CD4-positive, alpha-beta T cell treated with Interleukin-6 at 100 ng/mL for 8 hours (primary cell): ENCODE results near the gene FLVCR1.
"Not testable (repeated sequence)": the region's sequence is repeated elsewhere in the genome, so short reads cannot be mapped to it uniquely, and the experiment has no call there.

Source experiments
- DNase-seq: peaks from one replicate; pipeline ENCODE4 v3.0.0-alpha.2; 2020; ENCODE audit warnings: mixed read lengths, low spot score

FLVCR1 gene

DNA sequence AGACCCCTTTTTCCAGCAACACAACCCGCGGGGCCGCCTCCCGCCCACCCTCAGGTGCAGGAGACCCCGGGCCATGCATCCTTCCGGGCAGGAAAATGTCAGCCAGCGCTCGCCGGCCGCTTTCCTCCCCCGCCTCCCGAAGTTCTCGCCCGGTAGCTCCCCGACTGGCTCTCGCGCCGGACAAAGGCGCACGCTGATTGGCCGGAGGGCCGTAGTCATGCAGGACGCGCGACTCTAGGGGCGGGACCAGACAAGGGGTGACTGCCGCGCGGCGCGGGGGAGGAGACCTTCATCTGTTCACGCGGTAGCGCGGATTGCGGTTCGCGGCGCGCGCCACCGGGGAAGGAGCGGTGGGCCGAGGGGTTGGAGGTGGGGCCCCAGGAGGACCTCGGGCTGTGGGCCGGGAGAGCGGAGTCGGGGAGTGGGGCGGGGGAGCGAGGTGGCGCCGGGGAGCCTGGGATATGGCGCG is at the start of gene FLVCR1:
Gene FLVCR1 (plus strand): TSS at position 284 of the 469 bp plus-strand sequence. CDS start 178 bp downstream, at position 462.
- peak; percentile 94 for DNase-seq

DNA sequence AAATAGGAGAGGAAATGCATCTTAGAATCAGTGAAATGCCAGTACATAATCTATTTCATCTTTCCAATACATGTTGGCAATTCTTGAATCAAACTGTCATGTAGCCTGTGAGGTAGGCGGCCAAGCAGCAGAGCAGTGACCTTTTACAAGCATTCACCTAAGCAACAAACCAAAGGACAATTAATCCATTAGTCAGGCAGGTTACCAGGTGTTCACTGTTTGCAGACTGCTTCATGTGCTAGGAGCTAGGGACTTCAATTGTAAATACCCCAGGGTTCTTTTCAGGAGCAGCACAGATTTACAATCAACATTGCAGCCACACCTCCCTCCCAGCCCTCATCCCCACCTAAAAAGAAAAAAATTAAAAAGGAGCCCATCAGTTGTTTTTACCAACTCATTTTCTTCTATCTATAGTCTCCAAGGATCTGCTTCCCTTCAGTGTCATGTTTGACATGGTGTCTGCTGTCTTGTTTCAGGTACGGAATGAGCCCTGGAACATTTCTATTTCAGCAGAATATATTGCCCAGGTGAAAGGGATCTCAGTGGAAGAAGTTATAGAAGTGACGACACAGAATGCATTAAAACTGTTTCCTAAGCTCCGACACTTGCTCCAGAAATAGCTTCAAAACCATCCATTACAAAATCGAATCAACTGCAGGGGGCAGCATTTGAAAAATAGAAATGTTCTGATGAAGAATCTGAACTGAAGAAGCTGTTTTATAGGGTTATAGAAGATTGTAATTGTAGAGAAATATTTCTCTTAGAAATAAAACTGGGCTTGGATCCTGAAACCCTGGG is 43.3 kb upstream of the FLVCR1 start:
- DNase-seq = no peak

GRCh38 chr1:212816567-212817278 is 41.4 kb upstream of the FLVCR1 start:
- no peak for DNase-seq

- DNase-seq = no peak
Observed at GRCh38 chr1:212819726-212820125, 38.3 kb upstream of the FLVCR1 start.

DNA sequence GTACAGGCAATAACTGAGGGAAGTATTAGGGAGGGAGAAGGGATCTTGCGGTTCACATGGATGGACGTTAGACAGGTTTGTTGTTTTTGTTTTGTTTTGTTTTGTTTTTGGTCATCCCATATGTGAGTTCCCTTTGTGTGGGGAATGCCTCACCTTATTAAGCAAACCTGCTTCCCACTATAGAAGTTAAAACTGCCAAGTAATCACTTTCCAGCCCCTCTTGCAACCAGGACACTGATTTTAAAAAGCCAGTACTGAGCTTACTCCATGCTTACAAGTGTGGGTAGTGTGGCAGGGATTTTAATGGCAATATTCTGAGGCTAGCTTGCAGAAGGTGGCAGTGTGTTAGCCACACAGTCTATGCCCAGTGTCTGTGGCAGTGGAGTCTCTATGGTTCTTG is 37.1 kb upstream of the FLVCR1 start:
- DNase-seq = no peak

- DNase-seq = no peak
Observed at GRCh38 chr1:212822956-212823355, 35.1 kb upstream of the FLVCR1 start.

DNA sequence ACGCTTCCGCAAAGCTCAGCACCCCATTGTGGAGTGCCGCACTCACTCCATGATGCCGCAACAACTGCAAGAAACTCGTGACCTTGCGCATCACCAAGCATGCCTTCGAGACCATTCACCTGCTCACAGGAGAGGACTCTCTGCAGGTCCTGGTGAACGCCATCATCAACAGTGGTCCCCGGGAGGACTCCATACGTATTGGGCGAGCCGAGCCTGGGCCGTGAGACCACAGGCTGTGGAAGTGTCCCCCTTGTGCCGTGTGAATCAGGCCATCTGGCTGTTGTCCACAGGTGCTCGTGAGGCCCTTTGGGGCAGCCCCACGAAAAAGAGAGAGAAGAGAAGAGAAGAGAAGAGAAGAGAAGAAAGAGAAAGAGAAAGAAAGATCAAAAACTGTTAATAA is 33.9 kb upstream of the FLVCR1 start:
- no peak for DNase-seq

DNA sequence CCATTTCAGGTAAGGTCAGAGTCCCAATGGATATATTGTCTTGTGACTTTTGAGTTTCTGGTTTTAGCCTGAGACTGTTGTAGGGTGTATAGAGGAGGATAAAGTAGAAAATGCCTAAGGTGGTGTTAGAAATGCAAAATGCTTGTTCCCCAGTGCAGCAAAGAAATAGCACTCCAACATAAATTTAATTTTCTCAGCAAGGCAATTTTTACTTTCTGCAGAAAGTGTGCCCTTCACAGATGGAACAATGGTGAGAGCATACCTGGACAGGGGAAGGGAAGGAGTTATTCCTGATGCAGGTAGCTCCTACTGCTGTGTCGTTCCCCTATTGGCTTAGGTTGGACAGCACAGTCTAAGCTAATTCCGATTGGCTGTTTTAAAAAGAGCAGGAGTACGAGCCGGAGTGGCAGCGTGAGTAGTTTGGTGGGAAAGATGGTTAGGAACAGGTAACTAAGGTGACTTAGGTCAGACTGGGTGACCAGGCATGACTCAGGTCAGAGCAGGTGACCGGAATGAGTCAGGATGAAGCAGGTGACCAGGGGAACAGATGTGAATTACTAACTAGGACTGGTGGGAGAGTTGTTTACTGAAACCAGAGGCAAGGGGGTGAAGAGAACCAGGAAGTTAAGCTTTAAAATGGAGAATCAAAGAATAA is 32.1 kb upstream of the FLVCR1 start:
- DNase-seq = no peak

DNA sequence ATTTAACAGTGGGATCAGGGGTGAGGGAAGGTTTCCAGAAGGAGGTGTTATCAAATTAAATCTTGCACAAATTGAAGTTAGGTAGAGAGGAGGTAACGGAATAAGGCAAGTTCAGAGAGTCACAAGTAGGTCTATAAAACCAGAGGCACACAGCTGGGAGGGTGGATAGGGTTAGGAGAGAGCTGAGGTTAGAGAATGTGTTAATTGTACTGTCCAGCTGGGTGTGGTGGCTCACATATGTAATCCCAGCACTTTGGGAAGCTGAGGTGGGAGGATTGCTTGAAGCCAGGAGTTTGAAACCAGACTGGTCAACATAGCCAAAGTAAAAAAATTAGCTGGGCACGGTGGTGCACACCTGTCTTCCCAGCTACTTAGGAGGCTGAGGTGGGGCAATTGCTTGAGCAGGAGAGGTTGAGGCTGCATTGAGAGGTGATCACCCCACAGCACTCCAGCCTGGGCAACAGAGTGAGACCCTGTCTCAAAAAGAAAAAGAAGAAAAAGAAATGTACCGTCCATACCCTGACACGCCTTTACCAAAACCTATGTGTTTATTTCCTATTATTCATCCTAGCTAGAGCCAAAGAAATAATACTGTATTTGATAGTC is 30.8 kb upstream of the FLVCR1 start:
- DNase-seq = no peak

- no peak for DNase-seq
Observed at GRCh38 chr1:212827831-212828278, 30.2 kb upstream of the FLVCR1 start.

DNA sequence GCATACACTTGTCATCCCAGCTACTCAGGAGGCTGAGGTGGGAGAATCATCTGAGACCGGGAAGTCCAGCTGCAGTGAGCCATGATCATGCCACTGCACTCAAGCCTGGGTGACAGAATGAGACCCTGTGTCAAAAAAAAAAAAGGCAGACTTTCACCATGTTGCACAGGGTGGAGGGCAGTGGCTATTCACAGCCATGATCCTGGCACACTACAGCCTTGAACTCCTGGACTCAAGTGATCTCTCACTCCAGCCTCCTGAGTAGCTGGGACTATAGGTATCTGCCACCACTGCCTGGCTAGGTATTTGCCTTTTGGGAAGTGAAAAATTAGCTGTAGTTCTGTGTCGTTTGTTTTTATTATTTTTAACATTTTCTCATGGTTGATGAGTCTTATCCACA is 29.7 kb upstream of the FLVCR1 start:
- DNase-seq = no peak

GRCh38 chr1:212833211-212834207 is 24.6 kb upstream of the FLVCR1 start:
- DNase-seq = not testable (repeated sequence)

GRCh38 chr1:212838145-212838544 is 19.9 kb upstream of the FLVCR1 start:
- no peak for DNase-seq

- not testable (repeated sequence) for DNase-seq
Observed at GRCh38 chr1:212844521-212844920, 13.6 kb upstream of the FLVCR1 start.

DNA sequence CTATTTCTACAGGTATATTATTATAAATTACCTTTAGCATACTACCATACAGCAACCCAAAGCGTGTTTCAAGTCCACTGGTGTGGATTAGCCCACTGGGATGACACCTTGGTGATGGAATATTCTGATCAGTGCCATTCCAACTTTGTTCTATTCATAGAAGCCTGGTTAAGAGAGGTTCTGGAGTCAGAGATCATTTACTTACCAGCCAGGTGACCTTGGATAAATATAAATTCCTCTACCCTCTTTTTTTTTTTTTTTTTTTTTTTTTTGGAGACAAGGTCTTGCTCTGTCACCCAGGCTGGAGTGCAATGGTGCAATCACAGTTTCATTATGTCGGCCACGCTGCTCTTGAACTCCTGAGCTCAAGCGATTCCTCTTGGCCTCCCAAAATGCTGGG is 10.5 kb upstream of the FLVCR1 start, which contains the start of gene SPATA45:
Gene SPATA45 (minus strand): TSS at position 101 of the 400 bp plus-strand sequence. CDS start 11,500 bp downstream, outside the sequence.
- no peak for DNase-seq

DNA sequence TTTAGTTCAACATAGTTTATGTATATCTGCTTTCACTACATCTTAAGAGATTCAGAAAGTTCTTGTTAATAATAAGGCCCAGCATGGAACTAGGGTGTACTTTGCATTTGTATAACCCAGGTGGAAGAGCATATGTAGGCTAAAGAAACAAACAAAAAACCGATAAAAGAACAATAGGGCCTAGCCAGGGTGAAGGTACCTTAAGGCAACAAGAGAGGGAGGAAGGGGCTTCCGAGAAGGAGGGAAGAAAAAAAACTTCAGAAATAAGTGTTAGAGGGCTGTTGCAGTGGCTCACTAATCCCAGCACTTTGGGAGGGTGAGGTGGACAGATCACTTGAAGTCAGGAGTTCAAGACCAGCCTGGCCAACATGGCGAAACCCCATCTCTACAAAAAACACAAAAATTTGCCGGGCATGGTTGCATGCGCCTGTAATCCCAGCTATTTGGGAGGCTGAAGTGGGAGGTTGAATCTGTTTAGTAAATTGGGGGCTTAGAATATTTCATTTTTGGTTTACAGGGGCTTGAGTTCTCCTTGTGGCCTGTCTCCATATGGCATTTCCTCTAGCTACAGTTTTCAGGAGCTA is 5.9 kb upstream of the FLVCR1 start:
- no peak for DNase-seq

GRCh38 chr1:212853658-212854057 is 4.4 kb upstream of the FLVCR1 start:
- no peak for DNase-seq

DNA sequence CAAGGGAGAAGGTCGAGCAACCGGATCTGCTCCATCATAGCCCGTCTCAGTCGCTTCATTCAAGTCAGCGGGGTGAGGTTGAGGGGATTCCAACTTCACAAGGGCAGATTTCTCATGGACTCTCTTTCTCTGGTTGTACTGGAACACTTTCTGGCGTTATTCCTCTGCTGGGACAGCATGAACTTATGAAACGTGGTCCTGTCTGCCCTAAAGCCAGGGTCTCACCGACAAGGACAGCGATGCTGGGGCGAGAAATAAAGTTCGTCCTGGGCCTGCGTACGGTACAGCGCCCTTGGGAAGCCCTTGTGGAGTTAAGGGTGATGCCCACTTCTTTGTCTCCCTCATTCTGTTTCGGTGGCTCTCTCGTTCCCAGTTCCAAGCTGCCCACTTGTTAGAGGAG is 1.3 kb upstream of the FLVCR1 start:
- DNase-seq = no peak

GRCh38 chr1:212858461-212859265 is 588 bp downstream of the FLVCR1 start:
- no peak for DNase-seq
